Stomach (tissue), 4 donors: ENCODE results near the gene NYNRIN.

Experiments used
- CTCF ChIP-seq, 7 experiments: fragments of 450-650 bp in 4 of 7; fragments of 200-600 bp in 3 of 7; sonication (generic) in 3 of 7; IDR thresholded peaks; one replicate each; pipeline ENCODE4 v1.5.1; 2016 to 2019; ENCODE audit warnings: antibody characterized with exemption in 7 of 7, control low read depth in 2 of 7, mild to moderate bottlenecking in 1 of 7
- EP300 ChIP-seq: sonication (generic); formaldehyde crosslinking; IDR thresholded peaks from one replicate; pipeline ENCODE4 v1.6.1; 2017; ENCODE audit warnings: antibody characterized with exemption
- POLR2A ChIP-seq, 4 donors: fragments of 450-650 bp; IDR thresholded peaks; one replicate each; pipeline ENCODE4 v1.6.1; 2016; ENCODE audit warnings: antibody characterized with exemption in 4 of 4, control low read depth in 2 of 4, mild to moderate bottlenecking in 1 of 4, moderate library complexity in 1 of 4
- POLR2AphosphoS5 ChIP-seq, 3 donors: sonication (generic); formaldehyde crosslinking; IDR thresholded peaks; one replicate each; pipeline ENCODE4 v1.6.1; 2016; ENCODE audit warnings: antibody characterized with exemption in 3 of 3

GRCh38 chr14:24461336-24461735 lies 62.5 kb downstream of the NYNRIN start:
- TF ChIP-seq CTCF (IDR thresholded peaks at IDR 0.05) (no peak), POLR2A (IDR thresholded peaks at IDR 0.05) (no peak), POLR2AphosphoS5 (IDR thresholded peaks at IDR 0.05) (no peak), EP300 (no peak)
